Measurements from ENCODE around the gene SPON2. TPM values are rescaled to one million over a fixed set of nuclear protein-coding genes. Genes with fewer than 3 reads are reported as not detected.
A peak's percentile ranks its signal among the peaks of the same experiment; 100 is the strongest.

SPON2 gene
- total and polyA plus RNA-seq, 3 experiments from 2014 or later: 2.7 to 43.9 (median 3.1) TPM

DNA sequence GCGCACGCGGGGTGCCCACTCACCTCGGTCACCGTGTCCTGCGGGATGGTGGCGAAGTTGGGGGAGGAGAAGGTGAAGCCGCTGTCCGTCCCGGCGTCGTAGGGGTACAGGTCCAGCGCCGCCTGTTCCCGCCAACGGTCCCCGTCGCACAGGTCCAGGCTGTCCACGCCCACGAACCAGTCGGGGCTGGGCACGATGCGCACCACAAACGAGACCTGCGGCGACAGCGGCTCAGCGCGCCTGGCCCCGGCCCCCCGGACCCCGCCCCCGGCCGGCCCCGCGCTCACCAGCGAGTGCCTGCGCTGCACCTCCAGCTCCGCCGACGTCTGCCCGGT is 1.4 kb downstream of the SPON2 start:
- CTCF ChIA-PET: interaction anchor here (0.7 to 1.9 kb wide), 3 partner anchors 13 to 78 kb away, joined by 3 to 5 read pairs (median 3); partner anchors contain the start of gene CTBP1
- H3K4me3 ChIP-seq (ENCODE audit: low read length): no peak overlapping the region

DNA sequence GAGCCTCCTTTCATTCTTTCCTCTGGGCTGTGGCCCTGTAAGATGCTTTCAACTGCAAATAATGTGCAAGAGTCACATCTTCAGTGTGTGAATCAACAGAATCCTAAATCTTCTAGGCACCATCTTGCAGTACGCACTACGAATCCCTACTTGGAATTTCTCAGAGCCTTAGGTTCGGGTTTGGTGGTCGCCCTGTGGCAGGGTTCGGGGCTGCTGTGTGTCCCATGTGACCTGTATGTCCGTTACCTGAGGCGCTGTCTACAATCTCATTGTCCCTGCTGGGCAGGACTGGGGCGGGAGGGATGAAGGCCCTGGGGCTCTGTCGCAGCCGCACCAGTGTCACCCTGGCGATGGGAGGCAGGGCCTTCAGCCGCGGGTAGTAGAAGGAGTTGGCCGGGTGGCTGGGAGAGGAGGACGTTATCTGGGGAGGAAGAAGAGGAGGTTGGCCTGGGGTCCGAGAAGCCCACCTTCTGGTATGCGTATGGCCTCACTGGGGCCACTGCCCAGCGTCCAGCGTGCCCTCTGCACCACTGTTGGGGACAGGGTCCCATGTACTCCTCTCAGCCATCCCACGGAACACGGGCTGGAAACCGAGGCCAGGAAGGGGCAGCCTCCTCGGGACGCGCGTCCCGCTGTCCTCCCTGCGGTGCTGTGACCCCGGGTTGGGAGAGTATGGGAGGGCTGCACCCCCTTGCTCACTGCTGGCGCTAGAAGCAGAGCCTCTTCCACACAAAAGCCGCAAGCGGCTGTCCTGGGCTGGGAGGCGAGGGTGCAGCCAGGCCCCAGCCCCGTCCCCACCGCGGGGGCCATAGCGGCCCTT is 2.0 kb downstream of the SPON2 start:
- ChIA-PET POLR2A (no interaction called here), CTCF (interaction anchor here (0.7 to 5.4 kb wide), 3 partner anchors 14 to 98 kb away, joined by 3 to 48 read pairs (median 5); partner anchors contain the start of gene CTBP1)
- H3K27ac Mint-ChIP-seq: peak overlapping the region in 2 of 8 donors; percentile 9 to 61
- no peak for DNase-seq
- peaks cover 2 to 8% of the 10 kb centered on the region in 2 donors for H3K27me3 Mint-ChIP-seq
- no peaks in the 10 kb centered on the region for H3K9me3 ChIP-seq (ENCODE audit: low read length)
- no peaks in the 10 kb centered on the region for H3K9me3 Mint-ChIP-seq
- H3K27me3 ChIP-seq (ENCODE audit: insufficient read depth, low read length, poor library complexity, severe bottlenecking): peaks cover 12% of the 10 kb centered on the region
- peaks cover 25% of the 10 kb centered on the region for H3K4me1 ChIP-seq (ENCODE audit: insufficient read depth, low read length)
- H3K4me1 Mint-ChIP-seq: peaks cover 15 to 48% (median 23%) of the 10 kb centered on the region in 3 donors
- H3K4me3 ChIP-seq (ENCODE audit: low read length): no peak overlapping the region
- no peaks in the 10 kb centered on the region for H3K36me3 ChIP-seq (ENCODE audit: insufficient read depth, low read length)
- H3K4me3 Mint-ChIP-seq: peak overlapping the region in 6 of 7 donors; percentile 19 to 76 (median 48)
- no peak overlapping the region for H3K27ac ChIP-seq (ENCODE audit: low read depth, low read length)
- peaks cover 0 to 2% (median 0%) of the 10 kb centered on the region in 3 donors for H3K36me3 Mint-ChIP-seq

More for the DNA sequence above, 1.4 kb downstream of the SPON2 start:
- Histone ChIP-seq H3K36me3 (ENCODE audit: insufficient read depth, low read length) (no peaks in the 10 kb centered on the region), H3K9me3 (ENCODE audit: low read length) (no peaks in the 10 kb centered on the region), H3K27me3 (ENCODE audit: insufficient read depth, low read length, poor library complexity, severe bottlenecking) (peaks cover 12% of the 10 kb centered on the region), H3K4me1 (ENCODE audit: insufficient read depth, low read length) (peaks cover 25% of the 10 kb centered on the region), H3K27ac (ENCODE audit: low read depth, low read length) (no peak overlapping the region)
- Mint-ChIP-seq H3K36me3 (peaks cover 0 to 2% (median 0%) of the 10 kb centered on the region in 3 donors), H3K4me1 (peaks cover 15 to 48% (median 26%) of the 10 kb centered on the region in 3 donors), H3K27me3 (peaks cover 2 to 8% of the 10 kb centered on the region in 2 donors), H3K4me3 (peak overlapping the region; percentile 72 to 91 (median 77)), H3K27ac (peak overlapping the region in 2 of 8 donors; percentile 42 to 80), H3K9me3 (no peaks in the 10 kb centered on the region)
- DNase-seq: no peak
- POLR2A ChIA-PET: no interaction called here

DNA sequence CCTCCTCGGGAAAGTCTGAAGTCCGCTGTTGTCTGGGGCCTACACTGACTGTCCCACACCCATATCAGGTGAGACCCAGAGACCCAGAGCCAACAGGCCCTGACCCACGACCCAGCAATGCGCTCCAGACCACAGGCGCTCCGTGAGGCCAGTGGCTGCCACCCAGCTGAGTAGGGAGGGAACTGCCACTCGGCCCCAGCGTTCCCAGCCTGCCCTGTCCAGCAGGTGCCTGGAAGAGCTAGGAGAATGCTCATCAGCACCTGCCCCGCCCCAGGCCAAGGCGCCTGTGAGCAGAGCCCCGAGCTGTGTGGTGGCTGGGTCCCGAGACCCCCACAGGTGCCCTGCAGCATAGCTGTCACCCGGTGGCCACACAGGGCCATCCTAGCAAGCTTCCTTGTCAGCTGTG is 2.7 kb downstream of the SPON2 start:
- peak overlapping the region in 2 of 8 donors; percentile 33 to 91 for H3K27ac Mint-ChIP-seq
- no peak for DNase-seq
- Histone ChIP-seq H3K27ac (ENCODE audit: low read depth, low read length) (no peak overlapping the region), H3K9me3 (ENCODE audit: low read length) (no peaks in the 10 kb centered on the region), H3K4me3 (ENCODE audit: low read length) (no peak overlapping the region), H3K4me1 (ENCODE audit: insufficient read depth, low read length) (peaks cover 25% of the 10 kb centered on the region), H3K36me3 (ENCODE audit: insufficient read depth, low read length) (no peaks in the 10 kb centered on the region), H3K27me3 (ENCODE audit: insufficient read depth, low read length, poor library complexity, severe bottlenecking) (peaks cover 12% of the 10 kb centered on the region)
- H3K27me3 Mint-ChIP-seq: peaks cover 2 to 8% of the 10 kb centered on the region in 2 donors
- ChIA-PET POLR2A (no interaction called here), CTCF (interaction anchor here (0.9 to 5.4 kb wide), 3 partner anchors 33 to 98 kb away, joined by 4 to 48 read pairs (median 4); no protein-coding TSS in a partner anchor)
- H3K9me3 Mint-ChIP-seq: no peaks in the 10 kb centered on the region
- peaks cover 15 to 48% (median 23%) of the 10 kb centered on the region in 3 donors for H3K4me1 Mint-ChIP-seq
- H3K36me3 Mint-ChIP-seq: peaks cover 0 to 2% (median 0%) of the 10 kb centered on the region in 3 donors
- peak overlapping the region in 2 of 7 donors; percentile 57 to 76 for H3K4me3 Mint-ChIP-seq

DNA sequence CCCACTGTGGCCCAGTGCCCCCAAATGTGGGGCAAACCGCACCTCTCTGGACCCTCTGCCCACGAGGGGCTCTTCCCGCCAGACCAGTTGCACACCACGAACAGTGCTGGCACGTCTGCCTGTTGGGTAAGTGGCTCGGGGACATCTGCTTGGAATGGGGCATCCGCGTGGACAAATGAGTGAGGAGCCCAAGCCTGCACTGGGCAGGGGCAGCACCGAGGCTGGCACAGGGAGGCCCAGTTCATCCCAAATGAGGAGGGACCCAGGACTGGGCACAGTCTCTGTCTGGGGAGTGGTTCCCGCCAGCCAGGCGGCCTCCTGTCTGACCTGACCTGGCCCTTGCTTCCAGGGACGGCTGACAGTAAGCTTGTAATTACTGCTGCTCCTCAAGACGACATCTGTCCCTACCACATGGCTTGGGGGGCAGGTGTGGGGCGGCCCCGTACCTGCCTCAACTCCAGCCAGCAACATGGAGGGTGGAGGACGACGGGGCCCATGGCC is 3.2 kb downstream of the SPON2 start:
- CTCF ChIA-PET: interaction anchor here (0.9 to 5.4 kb wide), 3 partner anchors 33 to 99 kb away, joined by 4 to 48 read pairs (median 4); no protein-coding TSS in a partner anchor
- POLR2A ChIA-PET: no interaction called here
- H3K27me3 ChIP-seq (ENCODE audit: insufficient read depth, low read length, poor library complexity, severe bottlenecking): peaks cover 12% of the 10 kb centered on the region
- Mint-ChIP-seq H3K27ac (peak overlapping the region in 3 of 8 donors; percentile 33 to 91 (median 76)), H3K4me1 (peaks cover 15 to 48% (median 23%) of the 10 kb centered on the region in 3 donors), H3K9me3 (no peaks in the 10 kb centered on the region), H3K36me3 (peaks cover 0 to 2% (median 0%) of the 10 kb centered on the region in 3 donors), H3K4me3 (peak overlapping the region in 5 of 7 donors; percentile 32 to 60 (median 57)), H3K27me3 (peaks cover 2 to 8% of the 10 kb centered on the region in 2 donors)
- no peaks in the 10 kb centered on the region for H3K36me3 ChIP-seq (ENCODE audit: insufficient read depth, low read length)
- no peak for DNase-seq
- no peak overlapping the region for H3K27ac ChIP-seq (ENCODE audit: low read depth, low read length)
- no peak overlapping the region for H3K4me3 ChIP-seq (ENCODE audit: low read length)
- no peaks in the 10 kb centered on the region for H3K9me3 ChIP-seq (ENCODE audit: low read length)
- peaks cover 25% of the 10 kb centered on the region for H3K4me1 ChIP-seq (ENCODE audit: insufficient read depth, low read length)

DNA sequence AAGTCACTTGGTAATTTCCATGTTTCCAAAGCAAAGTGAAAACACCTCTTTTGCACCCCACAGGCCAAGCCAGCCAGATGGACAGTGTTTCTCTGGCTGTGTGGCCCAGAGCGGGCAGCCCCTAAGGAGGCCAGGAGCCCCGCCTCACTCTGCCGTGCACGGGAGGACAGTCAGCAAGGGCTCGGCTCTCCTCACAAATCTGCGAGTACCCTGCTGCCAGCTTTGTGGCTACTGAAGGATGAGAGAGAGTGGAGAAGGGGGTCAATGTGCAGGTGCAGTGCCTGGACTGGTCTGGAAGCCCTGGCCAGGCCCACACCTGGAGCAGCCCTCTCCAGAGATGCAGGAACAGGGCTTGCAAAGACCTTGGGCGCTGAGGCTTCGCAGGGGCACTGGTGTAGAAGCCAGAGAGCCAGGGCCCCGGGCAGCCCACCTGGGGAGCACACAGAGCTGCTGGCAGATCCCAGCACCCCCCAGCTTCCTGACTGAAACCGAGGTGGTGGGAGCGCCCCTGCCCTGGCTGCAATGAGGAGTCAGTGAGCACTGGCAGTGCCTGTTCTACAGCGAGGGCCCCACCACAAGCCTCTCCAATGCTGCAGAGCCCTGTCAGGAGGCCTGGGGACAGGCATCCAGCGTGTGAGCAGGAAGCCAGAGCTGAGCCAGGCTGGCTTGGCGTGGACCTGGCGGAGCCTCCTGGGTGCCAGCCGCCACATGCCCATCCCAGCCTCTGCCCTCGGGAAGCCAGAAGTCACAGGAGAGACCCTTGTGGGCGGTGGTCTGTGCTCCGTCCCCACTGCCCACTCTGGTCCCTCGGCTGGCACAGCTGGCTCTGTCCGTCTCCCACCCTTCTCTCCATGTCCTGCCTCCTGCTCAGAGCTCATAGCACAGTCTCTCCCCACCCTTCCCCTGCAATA is 3.9 kb downstream of the SPON2 start:
- CTCF ChIA-PET: interaction anchor here (0.9 to 5.4 kb wide), 15 partner anchors 9 to 178 kb away, joined by 3 to 48 read pairs (median 6); partner anchors contain the start of genes CTBP1 and UVSSA
- peak overlapping the region; percentile 87 for H3K27ac ChIP-seq (ENCODE audit: low read depth, low read length)
- Mint-ChIP-seq H3K36me3 (peaks cover 0 to 2% (median 0%) of the 10 kb centered on the region in 3 donors), H3K9me3 (no peaks in the 10 kb centered on the region), H3K4me3 (peak overlapping the region; percentile 82 to 92 (median 88)), H3K27ac (peak overlapping the region in 7 of 8 donors; percentile 15 to 93 (median 88)), H3K27me3 (peaks cover 2 to 4% of the 10 kb centered on the region in 2 donors), H3K4me1 (peaks cover 15 to 45% (median 19%) of the 10 kb centered on the region in 3 donors)
- H3K9me3 ChIP-seq (ENCODE audit: low read length): no peaks in the 10 kb centered on the region
- H3K4me1 ChIP-seq (ENCODE audit: insufficient read depth, low read length): peaks cover 25% of the 10 kb centered on the region
- peak overlapping the region; percentile 98 for H3K4me3 ChIP-seq (ENCODE audit: low read length)
- no peaks in the 10 kb centered on the region for H3K36me3 ChIP-seq (ENCODE audit: insufficient read depth, low read length)
- no peak for DNase-seq
- peaks cover 12% of the 10 kb centered on the region for H3K27me3 ChIP-seq (ENCODE audit: insufficient read depth, low read length, poor library complexity, severe bottlenecking)
- POLR2A ChIA-PET: interaction anchor here (0.6 to 1.4 kb wide), 2 partner anchors 10 to 178 kb away, joined by 3 to 6 read pairs; partner anchors contain the start of gene UVSSA

DNA sequence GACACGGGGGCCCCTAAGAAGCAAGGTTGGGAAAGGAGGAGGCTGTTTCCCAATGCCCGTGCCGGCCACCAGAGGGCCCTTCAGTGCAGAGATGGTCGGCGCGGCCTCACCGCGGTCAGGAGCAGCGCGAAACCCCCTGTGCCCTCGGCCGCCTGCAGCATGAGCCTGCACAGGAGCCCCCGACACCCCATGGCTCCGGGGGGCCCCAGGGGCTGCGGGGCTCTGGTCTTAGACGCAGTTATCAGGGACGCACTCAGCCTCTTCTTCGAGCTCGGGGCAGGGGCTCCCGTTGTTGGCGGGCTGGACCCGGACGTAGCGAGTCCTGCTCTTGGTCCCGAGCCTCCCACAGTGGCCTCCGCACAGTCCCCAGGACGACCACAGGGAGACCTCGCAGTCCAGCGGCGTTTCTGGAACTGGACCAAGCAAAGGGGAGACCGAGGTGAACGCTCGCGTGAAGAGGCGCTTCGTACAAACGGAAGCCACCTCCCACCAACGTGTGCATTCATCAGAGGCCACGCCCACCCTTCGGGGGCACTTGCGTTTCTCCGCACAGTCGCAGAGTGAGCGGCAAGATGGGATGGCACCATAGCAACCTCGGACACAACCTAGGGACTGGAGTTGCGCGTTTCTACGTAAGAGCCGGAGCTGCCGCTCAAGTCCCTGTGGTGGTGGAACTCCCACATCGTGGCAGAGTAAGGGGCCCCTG is 5.0 kb downstream of the SPON2 start:
- CTCF ChIA-PET: interaction anchor here (0.6 to 5.4 kb wide), 28 partner anchors 9 to 462 kb away, joined by 3 to 48 read pairs (median 5); partner anchors contain the start of genes CTBP1 and UVSSA
- peak; percentile 84 to 92 (median 86) for DNase-seq
- Mint-ChIP-seq H3K9me3 (no peaks in the 10 kb centered on the region), H3K36me3 (peaks cover 0 to 2% (median 0%) of the 10 kb centered on the region in 3 donors), H3K4me1 (peaks cover 15 to 40% (median 19%) of the 10 kb centered on the region in 3 donors), H3K4me3 (peak overlapping the region; percentile 82 to 92 (median 88)), H3K27ac (peak overlapping the region; percentile 72 to 93 (median 89)), H3K27me3 (peaks cover 2 to 3% of the 10 kb centered on the region in 2 donors)
- Histone ChIP-seq H3K4me1 (ENCODE audit: insufficient read depth, low read length) (peaks cover 25% of the 10 kb centered on the region), H3K36me3 (ENCODE audit: insufficient read depth, low read length) (no peaks in the 10 kb centered on the region), H3K9me3 (ENCODE audit: low read length) (no peaks in the 10 kb centered on the region), H3K4me3 (ENCODE audit: low read length) (peak overlapping the region; percentile 98), H3K27me3 (ENCODE audit: insufficient read depth, low read length, poor library complexity, severe bottlenecking) (peaks cover 11% of the 10 kb centered on the region), H3K27ac (ENCODE audit: low read depth, low read length) (peak overlapping the region; percentile 87)
- POLR2A ChIA-PET: interaction anchor here (1.4 kb wide), 1 partner anchor 179 kb away, joined by 6 read pairs; the partner anchor contains the start of gene UVSSA

All from CD8-positive, alpha-beta memory T cell (primary cell).